IPS-NIHi7 (cell line): Measurements from ENCODE around the gene PIK3AP1.
"Not testable (repeated sequence)": the region's sequence is repeated elsewhere in the genome, so short reads cannot be mapped to it uniquely, and the experiment has no call there.

Source experiments
- DNase-seq: peaks from one replicate; pipeline ENCODE4 v3.0.0; 2012; ENCODE audit warnings: mixed read lengths; ENCODE audit errors: extremely low spot score

Gene PIK3AP1

GRCh38 chr10:96579133-96579532 is 141.2 kb downstream of the PIK3AP1 start:
- no peak for DNase-seq

GRCh38 chr10:96578633-96579032 is 141.7 kb downstream of the PIK3AP1 start:
- no peak for DNase-seq

GRCh38 chr10:96578022-96578421 is 142.3 kb downstream of the PIK3AP1 start:
- DNase-seq = no peak

- no peak for DNase-seq
Observed at GRCh38 chr10:96577069-96577468, 143.2 kb downstream of the PIK3AP1 start.

GRCh38 chr10:96576277-96576980 is 143.9 kb downstream of the PIK3AP1 start:
- no peak for DNase-seq

- DNase-seq = not testable (repeated sequence)
Observed at GRCh38 chr10:96574564-96574963, 145.8 kb downstream of the PIK3AP1 start.

GRCh38 chr10:96573036-96573435 is 147.3 kb downstream of the PIK3AP1 start:
- DNase-seq = no peak

GRCh38 chr10:96570983-96571964 is 149.0 kb downstream of the PIK3AP1 start:
- peak; percentile 55 for DNase-seq

GRCh38 chr10:96570511-96570910 is 149.8 kb downstream of the PIK3AP1 start:
- DNase-seq = no peak

- no peak for DNase-seq
Observed at GRCh38 chr10:96568402-96568801, 151.9 kb downstream of the PIK3AP1 start.

- no peak for DNase-seq
Observed at GRCh38 chr10:96565774-96566173, 154.5 kb downstream of the PIK3AP1 start.

- no peak for DNase-seq
Observed at GRCh38 chr10:96560966-96561887, 159.1 kb downstream of the PIK3AP1 start.

GRCh38 chr10:96560489-96560888 is 159.8 kb downstream of the PIK3AP1 start:
- DNase-seq = no peak

GRCh38 chr10:96556003-96556402 is 164.3 kb downstream of the PIK3AP1 start:
- DNase-seq = peak; percentile 22

- DNase-seq = no peak
Observed at GRCh38 chr10:96555330-96555729, 165.0 kb downstream of the PIK3AP1 start.

- DNase-seq = no peak
Observed at GRCh38 chr10:96548589-96548988, 171.7 kb downstream of the PIK3AP1 start.

GRCh38 chr10:96545558-96545957 is 174.8 kb downstream of the PIK3AP1 start:
- DNase-seq = not testable (repeated sequence)
